ENCODE measurements around the gene CELSR1.

DNA sequence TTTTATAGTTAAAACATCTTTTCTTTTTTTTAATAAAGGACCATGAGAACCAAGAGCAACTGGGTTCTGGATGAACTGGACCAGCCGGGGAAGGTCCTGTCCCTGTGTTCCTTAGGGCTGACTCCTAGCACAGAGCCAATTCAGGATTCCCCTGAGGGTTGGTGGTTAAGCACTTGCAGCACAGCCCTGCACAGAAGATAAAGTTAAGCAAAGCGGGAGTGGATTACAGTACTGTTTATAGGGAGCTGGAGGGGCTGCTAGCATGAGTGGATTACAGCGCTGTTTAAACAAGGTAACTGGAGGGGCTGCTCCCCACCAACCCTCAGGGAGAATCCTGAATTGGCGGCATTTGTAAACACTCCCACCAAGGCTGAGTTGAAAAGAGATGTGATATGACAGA lies 90.6 kb downstream of the CELSR1 start:
- TF ChIP-seq, protein P1, sequence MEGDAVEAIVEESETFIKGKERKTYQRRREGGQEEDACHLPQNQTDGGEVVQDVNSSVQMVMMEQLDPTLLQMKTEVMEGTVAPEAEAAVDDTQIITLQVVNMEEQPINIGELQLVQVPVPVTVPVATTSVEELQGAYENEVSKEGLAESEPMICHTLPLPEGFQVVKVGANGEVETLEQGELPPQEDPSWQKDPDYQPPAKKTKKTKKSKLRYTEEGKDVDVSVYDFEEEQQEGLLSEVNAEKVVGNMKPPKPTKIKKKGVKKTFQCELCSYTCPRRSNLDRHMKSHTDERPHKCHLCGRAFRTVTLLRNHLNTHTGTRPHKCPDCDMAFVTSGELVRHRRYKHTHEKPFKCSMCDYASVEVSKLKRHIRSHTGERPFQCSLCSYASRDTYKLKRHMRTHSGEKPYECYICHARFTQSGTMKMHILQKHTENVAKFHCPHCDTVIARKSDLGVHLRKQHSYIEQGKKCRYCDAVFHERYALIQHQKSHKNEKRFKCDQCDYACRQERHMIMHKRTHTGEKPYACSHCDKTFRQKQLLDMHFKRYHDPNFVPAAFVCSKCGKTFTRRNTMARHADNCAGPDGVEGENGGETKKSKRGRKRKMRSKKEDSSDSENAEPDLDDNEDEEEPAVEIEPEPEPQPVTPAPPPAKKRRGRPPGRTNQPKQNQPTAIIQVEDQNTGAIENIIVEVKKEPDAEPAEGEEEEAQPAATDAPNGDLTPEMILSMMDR (IDR thresholded peaks at IDR 0.05 in 8 of 11, conservative IDR thresholded peaks at IDR 0.05 in 3 of 11), result no peak
- no peak for TF ChIP-seq POLR2A (IDR thresholded peaks at IDR 0.05)
- no peak for TF ChIP-seq POLR2AphosphoS5 (IDR thresholded peaks at IDR 0.05)

All from spleen (tissue), 7 donors.